Measurements from ENCODE around the gene RBM47.

The RBM47 gene

GRCh38 chr4:40581254-40582140, 48.2 kb downstream of the RBM47 start (continued):
- no peak for TF ChIP-seq ZNF423 (tag by site-specific recombination; IDR thresholded peaks at IDR 0.05)
- TF ChIP-seq ZNF248 (tag by site-specific recombination; IDR thresholded peaks at IDR 0.05) = no peak
- no peak for TF ChIP-seq ZNF548 (tag by site-specific recombination; IDR thresholded peaks at IDR 0.05)
- TF ChIP-seq ZNF624 (tag by site-specific recombination; IDR thresholded peaks at IDR 0.05) = no peak
- no peak for TF ChIP-seq ZNF132 (tag by site-specific recombination; IDR thresholded peaks at IDR 0.05; ENCODE audit: borderline replicate concordance)
- no peak for TF ChIP-seq ZNF76 (tag by site-specific recombination; IDR thresholded peaks at IDR 0.05; ENCODE audit: borderline replicate concordance, low read depth)
- TF ChIP-seq HOXD13 (CRISPR knock-in tag; IDR thresholded peaks at IDR 0.05; ENCODE audit: borderline replicate concordance) = no peak
- no peak for TF ChIP-seq ZNF138 (tag by site-specific recombination; IDR thresholded peaks at IDR 0.05; ENCODE audit: borderline replicate concordance)
- no peak for TF ChIP-seq MZF1 (tag by site-specific recombination; IDR thresholded peaks at IDR 0.05; ENCODE audit: borderline replicate concordance)
- no peak for TF ChIP-seq ZNF239 (tag by site-specific recombination; IDR thresholded peaks at IDR 0.05)
- TF ChIP-seq GFI1B (tag by site-specific recombination; IDR thresholded peaks at IDR 0.05) = no peak
- no peak for TF ChIP-seq ZBTB48 (tag by site-specific recombination; IDR thresholded peaks at IDR 0.05)
- TF ChIP-seq ZNF518A (tag by site-specific recombination; conservative IDR thresholded peaks at IDR 0.05; ENCODE audit: low read depth) = peak; percentile 81
- TF ChIP-seq RBAK (tag by site-specific recombination; IDR thresholded peaks at IDR 0.05) = no peak
- no peak for TF ChIP-seq ZNF776 (tag by site-specific recombination; IDR thresholded peaks at IDR 0.05; ENCODE audit: borderline replicate concordance)
- TF ChIP-seq ZNF221 (tag by site-specific recombination; IDR thresholded peaks at IDR 0.05; ENCODE audit: borderline replicate concordance) = no peak
- TF ChIP-seq SETDB1 (IDR thresholded peaks at IDR 0.05; ENCODE audit: insufficient read length, low read length) = no peak
- no peak for TF ChIP-seq ZNF19 (tag by site-specific recombination; IDR thresholded peaks at IDR 0.05; ENCODE audit: low read depth)
- TF ChIP-seq ZNF354C (tag by site-specific recombination; IDR thresholded peaks at IDR 0.05; ENCODE audit: borderline replicate concordance, low read depth) = no peak
- TF ChIP-seq ZNF529 (tag by site-specific recombination; IDR thresholded peaks at IDR 0.05; ENCODE audit: insufficient replicate concordance) = no peak
- no peak for TF ChIP-seq KLF17 (tag by site-specific recombination; IDR thresholded peaks at IDR 0.05)
- no peak for TF ChIP-seq ZSCAN30 (tag by site-specific recombination; IDR thresholded peaks at IDR 0.05)
- no peak for TF ChIP-seq ZNF155 (tag by site-specific recombination; IDR thresholded peaks at IDR 0.05)
- no peak for TF ChIP-seq ZBTB7A (tag by site-specific recombination; IDR thresholded peaks at IDR 0.05; ENCODE audit: low read depth)
- TF ChIP-seq TSHZ1 (tag by site-specific recombination; IDR thresholded peaks at IDR 0.05; ENCODE audit: borderline replicate concordance) = no peak
- no peak for TF ChIP-seq ELK4 (IDR thresholded peaks at IDR 0.05; ENCODE audit: borderline replicate concordance, low read depth, low read length)
- TF ChIP-seq ZNF530 (tag by site-specific recombination; IDR thresholded peaks at IDR 0.05; ENCODE audit: low read depth) = no peak
- no peak for TF ChIP-seq ZNF600 (tag by site-specific recombination; IDR thresholded peaks at IDR 0.05)
- TF ChIP-seq BCL11B (tag by site-specific recombination; IDR thresholded peaks at IDR 0.05; ENCODE audit: low read depth) = no peak
